ENCODE results near the gene LRWD1.
"Not testable (repeated sequence)": the region's sequence is repeated elsewhere in the genome, so short reads cannot be mapped to it uniquely, and the experiment has no call there.

LRWD1 gene

DNA sequence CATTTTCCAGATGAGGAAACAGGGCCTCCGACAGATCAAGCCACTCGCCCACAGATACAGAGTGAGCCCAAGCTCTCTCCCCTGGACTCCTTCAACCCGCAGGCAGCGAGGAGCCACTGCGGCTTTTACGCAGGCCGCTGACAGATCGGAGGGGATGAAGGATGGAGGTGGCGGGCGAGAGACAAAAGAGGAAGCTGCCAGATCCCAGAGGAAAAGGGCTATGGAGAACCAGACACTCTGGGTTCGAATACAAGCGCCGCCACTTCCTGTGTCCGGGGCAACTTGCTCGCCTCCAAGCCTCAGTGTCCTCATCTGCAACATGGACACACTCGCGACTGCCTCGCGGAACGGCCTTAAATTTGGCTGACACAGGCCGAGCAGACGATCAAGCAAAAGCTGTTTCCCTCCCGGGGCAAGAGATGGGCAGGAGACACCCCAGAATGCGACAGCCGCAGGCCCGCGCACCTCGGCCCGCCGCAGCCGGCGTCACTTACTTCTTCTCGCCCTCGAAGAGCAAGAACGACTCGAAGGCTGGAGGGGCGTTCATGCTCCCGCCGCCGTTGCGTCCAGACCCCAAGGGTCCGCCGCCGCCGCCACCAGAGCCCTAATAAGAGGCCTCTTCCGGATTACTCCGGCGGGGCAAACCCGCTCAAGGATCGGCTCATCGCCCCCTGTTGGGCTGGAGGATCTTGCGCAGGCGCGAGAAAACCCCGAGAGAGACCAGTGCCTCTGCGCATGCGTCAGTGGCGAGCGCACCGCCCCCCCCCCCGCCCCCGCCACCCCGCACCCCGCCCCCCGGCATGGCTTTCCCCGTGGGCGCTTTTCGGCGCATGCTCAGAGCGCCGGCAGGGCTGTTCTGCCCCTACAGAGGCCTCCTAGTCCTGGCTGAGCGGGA, 13.8 kb downstream of the LRWD1 start, which contains the start of gene POLR2J:
Gene POLR2J (minus strand): TSS at position 609 of the 895 bp plus-strand sequence. CDS start 62 bp downstream, at position 547.
- TF ChIP-seq, protein P1, sequence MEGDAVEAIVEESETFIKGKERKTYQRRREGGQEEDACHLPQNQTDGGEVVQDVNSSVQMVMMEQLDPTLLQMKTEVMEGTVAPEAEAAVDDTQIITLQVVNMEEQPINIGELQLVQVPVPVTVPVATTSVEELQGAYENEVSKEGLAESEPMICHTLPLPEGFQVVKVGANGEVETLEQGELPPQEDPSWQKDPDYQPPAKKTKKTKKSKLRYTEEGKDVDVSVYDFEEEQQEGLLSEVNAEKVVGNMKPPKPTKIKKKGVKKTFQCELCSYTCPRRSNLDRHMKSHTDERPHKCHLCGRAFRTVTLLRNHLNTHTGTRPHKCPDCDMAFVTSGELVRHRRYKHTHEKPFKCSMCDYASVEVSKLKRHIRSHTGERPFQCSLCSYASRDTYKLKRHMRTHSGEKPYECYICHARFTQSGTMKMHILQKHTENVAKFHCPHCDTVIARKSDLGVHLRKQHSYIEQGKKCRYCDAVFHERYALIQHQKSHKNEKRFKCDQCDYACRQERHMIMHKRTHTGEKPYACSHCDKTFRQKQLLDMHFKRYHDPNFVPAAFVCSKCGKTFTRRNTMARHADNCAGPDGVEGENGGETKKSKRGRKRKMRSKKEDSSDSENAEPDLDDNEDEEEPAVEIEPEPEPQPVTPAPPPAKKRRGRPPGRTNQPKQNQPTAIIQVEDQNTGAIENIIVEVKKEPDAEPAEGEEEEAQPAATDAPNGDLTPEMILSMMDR (IDR thresholded peaks at IDR 0.05; ENCODE audit: low read depth, low read length): peak; percentile 25
- not testable (repeated sequence) for H3K27me3 ChIP-seq, H3K4me1 ChIP-seq, H3K36me3 ChIP-seq, H3K9me3 ChIP-seq
- peak; percentile 85 for DNase-seq
- peak within 1 kb of the TSS; percentile 46 for H3K4me3 ChIP-seq (ENCODE audit: low read depth, low read length)

DNA sequence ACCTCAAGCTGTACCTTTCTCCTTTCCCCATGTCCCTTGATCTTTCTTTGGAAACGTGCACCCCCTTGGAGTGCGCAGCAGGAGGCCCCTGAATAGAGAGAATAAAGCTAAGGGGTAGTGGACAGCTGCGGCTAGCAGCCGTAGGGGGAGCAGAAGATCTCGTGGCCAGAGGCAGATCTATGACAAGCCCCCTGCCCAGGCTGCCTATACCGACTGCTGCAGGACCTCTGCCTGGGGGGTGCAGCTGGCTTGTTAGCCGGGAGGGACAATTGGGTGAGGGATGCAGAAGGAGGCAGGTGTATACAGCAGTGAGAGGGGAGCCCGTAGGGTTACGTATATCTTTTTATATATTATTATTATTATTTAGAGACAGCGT, 14.4 kb downstream of the LRWD1 start:
- not testable (repeated sequence) for H3K4me3 ChIP-seq (ENCODE audit: low read depth, low read length); DNase-seq; H3K9me3 ChIP-seq; H3K36me3 ChIP-seq; H3K4me1 ChIP-seq; H3K27me3 ChIP-seq

DNA sequence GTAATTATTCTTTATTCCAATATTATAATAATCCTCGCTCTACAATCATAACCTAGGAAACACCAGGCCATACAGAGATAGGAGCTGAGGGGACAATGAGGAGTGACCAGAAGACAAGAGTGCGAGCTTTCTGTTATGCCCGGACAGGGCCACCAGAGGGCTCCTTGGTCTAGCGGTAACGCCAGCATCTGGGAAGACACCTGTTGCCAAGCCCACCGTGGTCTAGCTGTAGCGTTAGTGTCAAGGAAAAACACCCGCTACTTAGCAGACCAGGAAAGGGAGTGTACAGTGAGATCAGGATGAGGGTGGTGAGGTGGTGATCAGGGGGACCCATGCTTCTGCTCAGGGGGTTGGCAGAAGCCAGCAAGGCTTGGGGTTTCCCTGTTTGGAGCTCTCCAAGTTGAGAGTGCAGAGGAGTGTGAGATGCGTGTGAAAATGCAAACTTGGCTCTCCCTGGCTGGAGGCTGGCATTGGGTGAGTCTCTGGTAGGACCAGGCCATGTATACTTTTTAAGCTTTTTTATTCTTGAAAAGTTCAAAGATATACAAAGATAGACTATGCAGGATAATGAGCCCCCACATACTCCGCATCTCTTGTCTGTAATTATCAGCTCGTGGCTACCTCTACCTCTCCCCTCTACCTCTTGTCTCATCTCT, 15.3 kb downstream of the LRWD1 start:
- peak; percentile 72 for DNase-seq
- not testable (repeated sequence) for H3K9me3 ChIP-seq; H3K4me1 ChIP-seq; H3K4me3 ChIP-seq (ENCODE audit: low read depth, low read length); H3K27me3 ChIP-seq; H3K36me3 ChIP-seq
- TF ChIP-seq, protein P1 (IDR thresholded peaks at IDR 0.05; ENCODE audit: low read depth, low read length): peak; percentile 41

DNA sequence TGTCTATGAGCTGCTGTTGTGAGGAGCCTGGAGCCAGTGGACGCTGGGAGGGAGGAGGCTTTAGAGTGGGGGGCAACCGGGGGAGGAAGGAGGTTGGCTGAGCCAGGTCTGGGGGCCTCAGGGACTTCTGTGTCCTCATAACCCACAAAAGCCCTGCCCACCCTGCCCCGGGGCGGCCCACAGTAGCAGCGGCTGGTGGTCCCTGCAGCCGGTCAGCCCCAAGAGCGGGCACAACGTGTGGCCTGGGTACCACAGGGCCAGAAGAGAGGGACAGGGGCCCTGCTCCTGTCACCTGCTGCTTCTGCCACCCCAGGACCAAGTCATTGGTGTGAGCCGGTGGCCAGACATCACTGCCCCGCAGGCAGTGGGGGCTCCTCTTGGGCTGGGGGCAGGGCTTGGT, 17.2 kb downstream of the LRWD1 start:
- not testable (repeated sequence) for DNase-seq; H3K4me3 ChIP-seq (ENCODE audit: low read depth, low read length); H3K9me3 ChIP-seq; H3K4me1 ChIP-seq; H3K27me3 ChIP-seq; H3K36me3 ChIP-seq

DNA sequence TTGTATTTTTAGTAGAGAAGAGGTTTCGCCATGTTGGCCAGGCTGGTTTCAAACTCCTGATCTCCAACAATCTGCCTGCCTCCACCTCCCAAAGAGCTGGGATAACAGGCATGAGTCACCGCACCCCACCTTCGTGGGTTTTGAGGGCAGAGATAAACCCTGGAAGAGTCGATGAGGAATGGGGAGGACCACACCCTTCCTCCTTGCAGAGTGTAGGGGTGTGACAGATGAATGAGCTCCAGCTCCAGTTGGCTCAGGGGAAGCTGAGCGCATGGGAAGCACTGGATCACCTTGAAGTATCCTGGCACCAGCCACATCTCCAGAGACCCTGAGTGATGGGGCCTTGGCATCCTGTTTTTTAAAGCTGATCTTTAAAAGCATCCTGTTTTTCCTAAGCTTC, 19.5 kb downstream of the LRWD1 start:
- not testable (repeated sequence) for H3K36me3 ChIP-seq; H3K27me3 ChIP-seq; H3K9me3 ChIP-seq; DNase-seq; H3K4me1 ChIP-seq; H3K4me3 ChIP-seq (ENCODE audit: low read depth, low read length)

DNA sequence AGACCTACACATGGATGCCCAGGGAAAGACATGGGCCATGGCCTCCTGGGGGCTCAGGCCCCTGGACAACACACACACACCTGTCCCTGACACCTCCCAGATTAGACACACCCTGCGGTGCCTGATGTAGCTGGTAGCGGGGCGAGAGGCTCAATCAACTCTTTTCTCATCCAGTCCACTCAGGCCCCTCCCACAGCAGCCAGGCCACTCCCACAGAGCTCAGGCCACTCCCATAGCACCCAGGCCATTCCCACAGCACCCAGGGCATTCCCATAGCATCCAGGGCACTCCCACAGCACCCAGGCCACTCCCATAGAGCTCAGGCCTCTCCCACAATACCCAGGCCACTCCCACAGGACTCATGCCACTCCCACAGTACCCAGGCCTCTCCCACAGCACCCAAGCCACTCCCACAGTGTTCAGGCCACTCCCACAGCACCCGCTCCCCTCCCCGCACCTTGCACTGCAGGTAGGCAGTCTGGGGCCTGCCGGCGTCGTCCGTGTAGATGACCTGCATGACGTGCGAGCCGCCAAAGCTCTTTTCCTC, 25.8 kb downstream of the LRWD1 start:
- DNase-seq: peak; percentile 84
- not testable (repeated sequence) for H3K4me3 ChIP-seq (ENCODE audit: low read depth, low read length); H3K4me1 ChIP-seq; H3K9me3 ChIP-seq; H3K27me3 ChIP-seq; H3K36me3 ChIP-seq

DNA sequence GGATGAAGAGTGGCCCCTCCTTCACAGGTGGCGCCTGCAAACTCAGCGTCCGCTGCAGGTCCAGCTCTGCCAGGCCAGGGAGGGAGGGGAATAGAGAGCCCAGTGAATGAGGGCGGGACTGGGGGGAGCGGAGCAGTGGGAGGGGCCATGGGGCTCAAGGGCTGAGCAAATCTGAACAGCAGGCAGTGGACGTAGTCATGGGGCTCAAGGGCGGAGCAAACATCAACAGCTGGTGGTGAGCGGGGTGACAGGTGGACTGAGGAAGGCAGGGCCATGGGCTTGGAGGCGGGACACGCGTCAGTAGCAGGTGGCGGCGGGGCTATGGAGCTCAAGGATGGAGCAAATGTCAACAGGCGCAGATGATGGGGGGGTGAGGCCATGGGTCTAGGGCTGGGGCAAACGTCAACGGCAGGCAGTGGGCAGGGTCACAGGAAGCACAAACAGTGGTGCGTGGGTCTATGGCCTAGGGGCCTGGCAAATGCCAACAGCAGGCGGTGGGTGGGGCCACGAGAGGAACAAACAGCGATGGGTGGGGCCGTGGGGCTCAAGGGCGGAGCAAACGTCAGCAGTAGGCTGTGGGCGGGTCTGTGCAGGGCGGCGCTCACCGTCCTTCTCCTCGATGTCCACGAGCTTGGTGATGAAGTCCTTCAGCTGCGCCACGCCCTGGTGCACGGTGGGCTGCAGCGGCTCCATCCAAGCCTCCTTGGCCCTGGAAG, 28.6 kb downstream of the LRWD1 start:
- not testable (repeated sequence) for H3K27me3 ChIP-seq; H3K4me1 ChIP-seq; H3K9me3 ChIP-seq; H3K4me3 ChIP-seq (ENCODE audit: low read depth, low read length); H3K36me3 ChIP-seq; DNase-seq

DNA sequence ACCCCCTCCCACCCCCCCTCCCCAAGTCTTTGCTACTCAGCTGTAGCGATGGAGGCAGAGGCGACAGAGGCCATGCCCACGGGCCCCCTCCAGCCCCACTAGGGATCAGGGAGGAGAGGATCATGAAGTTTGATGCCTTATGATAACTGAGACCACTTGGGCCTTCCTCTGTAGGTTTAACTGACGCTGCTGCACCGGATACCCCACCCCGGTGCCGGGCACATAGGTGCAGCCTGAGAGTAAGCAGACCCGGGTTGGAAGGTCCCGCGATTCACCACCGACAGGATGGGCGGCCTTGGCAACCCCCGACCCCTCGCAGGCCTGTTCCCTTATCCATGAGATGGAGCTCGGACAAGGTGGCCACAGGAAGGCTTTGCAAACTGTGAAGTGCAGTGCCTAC, 29.2 kb downstream of the LRWD1 start:
- H3K27me3 ChIP-seq; H3K4me3 ChIP-seq (ENCODE audit: low read depth, low read length); H3K4me1 ChIP-seq; H3K36me3 ChIP-seq; H3K9me3 ChIP-seq: not testable (repeated sequence)
- DNase-seq: peak; percentile 3

- not testable (repeated sequence) for H3K4me1 ChIP-seq; DNase-seq; H3K27me3 ChIP-seq; H3K4me3 ChIP-seq (ENCODE audit: low read depth, low read length); H3K36me3 ChIP-seq; H3K9me3 ChIP-seq
These were observed 29.8 kb downstream of the LRWD1 start for GRCh38 chr7:102494473-102495149.

- DNase-seq: peak; percentile 0
- not testable (repeated sequence) for H3K36me3 ChIP-seq; H3K9me3 ChIP-seq; H3K4me3 ChIP-seq (ENCODE audit: low read depth, low read length); H3K4me1 ChIP-seq; H3K27me3 ChIP-seq
These were observed 32.1 kb downstream of the LRWD1 start for GRCh38 chr7:102496861-102497260.

DNA sequence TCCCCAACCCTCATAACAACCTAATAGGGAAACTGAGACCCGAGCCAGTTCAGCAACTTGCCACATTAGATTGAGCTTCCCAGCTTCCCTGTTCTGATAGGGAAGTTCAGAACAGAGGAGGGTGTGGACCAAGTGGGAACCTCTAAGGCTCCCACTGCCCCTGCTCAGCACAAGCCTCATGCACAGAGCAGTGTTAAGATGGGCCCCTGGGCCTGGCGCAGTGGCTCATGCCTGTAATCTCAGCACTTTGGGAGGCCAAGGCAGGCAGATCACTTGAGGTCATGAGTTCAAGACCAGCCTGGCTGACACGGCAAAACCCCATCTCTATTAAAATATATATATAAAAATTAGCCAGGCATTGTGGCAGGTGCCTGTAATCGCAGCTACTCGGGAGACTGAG, 32.5 kb downstream of the LRWD1 start:
- H3K27me3 ChIP-seq; H3K4me3 ChIP-seq (ENCODE audit: low read depth, low read length); DNase-seq; H3K36me3 ChIP-seq; H3K9me3 ChIP-seq; H3K4me1 ChIP-seq: not testable (repeated sequence)

DNA sequence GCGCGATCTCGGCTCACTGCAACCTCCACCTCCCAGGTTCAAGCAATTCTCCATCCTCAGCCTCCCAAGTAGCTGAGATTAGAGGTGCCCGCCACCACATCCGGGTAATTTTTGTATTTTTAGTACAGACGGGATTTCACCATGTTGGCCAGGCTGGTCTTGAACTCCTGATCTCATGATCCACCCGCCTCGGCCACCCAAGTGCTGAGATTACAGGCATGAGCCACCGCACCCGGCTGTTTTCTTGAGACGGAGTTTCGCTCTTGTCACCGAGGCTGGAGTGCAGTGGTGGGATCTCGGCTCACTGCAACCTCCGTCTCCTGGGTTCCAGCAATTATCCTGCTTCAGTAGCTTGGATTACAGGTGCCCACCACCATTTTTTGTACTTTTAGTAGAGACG, 33.5 kb downstream of the LRWD1 start:
- not testable (repeated sequence) for DNase-seq; H3K9me3 ChIP-seq; H3K36me3 ChIP-seq; H3K4me1 ChIP-seq; H3K27me3 ChIP-seq; H3K4me3 ChIP-seq (ENCODE audit: low read depth, low read length)

DNA sequence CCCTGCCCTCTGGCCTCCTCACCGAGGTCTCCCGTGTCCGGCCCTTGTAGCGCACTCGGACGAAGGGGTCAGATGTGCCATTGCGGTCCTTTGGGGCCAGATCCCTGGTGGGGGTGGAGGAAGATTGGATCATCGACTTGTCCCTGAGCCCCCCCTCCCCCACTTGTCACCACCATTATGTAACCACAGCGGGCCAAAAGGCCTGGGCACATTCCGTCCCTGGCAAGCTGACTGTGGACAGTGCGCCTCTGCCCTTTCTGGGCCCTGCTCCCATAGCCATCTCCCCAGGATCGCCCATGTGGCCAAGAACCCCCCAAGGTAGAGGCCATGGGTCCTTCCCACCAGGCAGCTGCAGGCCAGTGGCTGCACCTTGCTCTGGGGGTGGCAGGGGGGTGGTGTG, 38.4 kb downstream of the LRWD1 start:
- H3K36me3 ChIP-seq; H3K4me1 ChIP-seq; DNase-seq; H3K9me3 ChIP-seq; H3K4me3 ChIP-seq (ENCODE audit: low read depth, low read length); H3K27me3 ChIP-seq: not testable (repeated sequence)
